ENCODE data around the gene NUP205.

Gene NUP205

DNA sequence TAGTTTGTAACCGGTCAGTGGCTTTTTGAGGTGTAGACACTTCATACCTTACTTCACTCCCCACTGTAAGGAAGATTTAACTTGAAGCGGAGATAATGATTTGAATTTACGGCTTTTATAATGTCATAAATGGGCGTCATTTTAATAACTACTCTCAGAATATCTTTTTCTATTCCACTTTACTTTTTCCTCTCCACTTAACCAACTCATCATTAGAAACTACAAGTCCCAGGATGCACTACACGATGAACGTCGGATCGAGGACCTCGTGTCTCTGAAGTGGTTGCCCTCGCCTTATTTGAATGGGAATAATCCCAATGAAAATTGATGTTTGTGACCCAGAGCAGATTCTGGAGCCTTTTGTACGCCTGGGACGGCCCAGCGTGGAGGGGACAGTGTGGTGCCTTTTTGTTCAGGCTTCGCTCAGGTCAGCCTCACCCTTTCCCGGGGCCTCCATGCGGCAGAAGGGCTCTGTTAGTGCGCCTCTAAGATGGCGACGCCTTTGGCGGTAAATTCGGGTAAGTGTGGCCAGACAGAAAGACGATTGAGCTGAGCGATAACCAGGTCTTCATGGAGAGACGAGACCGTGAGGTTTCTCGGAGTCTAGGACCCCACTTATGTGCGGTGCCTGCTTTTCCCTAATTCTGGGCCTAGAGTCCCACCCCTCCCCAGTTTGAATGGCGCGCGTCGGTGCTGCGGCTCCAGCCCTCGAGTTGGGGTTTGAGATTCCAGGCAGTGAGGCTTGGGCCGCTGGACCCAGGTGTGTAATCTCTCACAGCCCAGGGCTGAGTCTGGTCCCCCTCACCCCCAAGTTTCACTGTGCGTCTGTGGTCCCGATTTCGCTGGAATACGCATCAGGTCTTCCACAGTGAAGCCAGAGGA is at the start of gene NUP205:
NUP205 (plus strand) TSS at position 463 of the 882 bp plus-strand sequence; CDS start at position 491, 28 bp downstream.
- no peaks in the 10 kb centered on the region for H3K27me3 ChIP-seq (ENCODE audit: control insufficient read depth, insufficient read depth, low read length)
- no peaks in the 10 kb centered on the region for H3K36me3 ChIP-seq (ENCODE audit: control insufficient read depth, low read depth, low read length)
- H3K9me3 ChIP-seq (ENCODE audit: control insufficient read depth, low read depth, low read length) = no peaks in the 10 kb centered on the region
- peak within 1 kb of the TSS; percentile 97 for H3K9ac ChIP-seq (ENCODE audit: low read length)
- H3K4me3 ChIP-seq (ENCODE audit: low read length) = peak within 1 kb of the TSS; percentile 92
- peaks cover 11% of the 10 kb centered on the region for H3K4me1 ChIP-seq (ENCODE audit: control insufficient read depth, low read depth, low read length)
- H3K27ac ChIP-seq (ENCODE audit: low read length) = peak within 1 kb of the TSS; percentile 99

DNA sequence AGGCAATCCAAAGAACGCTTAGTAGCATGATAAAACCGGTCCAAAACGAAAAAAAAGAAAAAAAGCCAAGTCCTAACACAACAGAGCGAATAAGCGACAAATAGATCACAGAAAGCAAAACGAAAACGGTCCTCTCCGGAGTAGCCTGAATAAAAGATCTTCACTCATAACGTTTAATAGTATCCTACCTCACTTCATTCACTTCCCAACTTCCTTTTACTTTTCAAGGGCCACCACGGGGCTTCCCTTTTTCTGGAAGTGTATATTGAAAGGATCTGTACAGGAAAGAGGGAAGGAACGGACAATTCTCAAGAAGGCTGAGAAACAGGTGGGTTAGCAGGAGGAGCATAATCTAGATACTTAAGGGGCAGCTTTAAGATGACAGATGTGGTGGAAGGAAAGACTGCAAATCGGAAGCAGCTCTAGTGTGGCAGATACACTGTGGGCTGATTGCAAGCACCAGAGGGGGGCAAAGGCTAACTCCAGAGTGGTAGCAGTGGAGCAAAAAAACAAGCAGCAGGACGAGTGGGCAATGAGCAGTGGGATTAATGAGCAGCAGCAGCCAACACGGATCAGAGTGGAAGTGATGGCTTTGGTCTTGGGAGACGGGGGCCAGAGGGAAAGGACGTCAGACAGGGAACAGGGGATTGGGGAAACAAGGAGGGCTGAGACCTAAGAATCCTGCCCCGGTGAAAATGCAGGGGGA is 48.7 kb upstream of the NUP205 start:
- Histone ChIP-seq H3K27ac (ENCODE audit: low read length) (peak overlapping the region; percentile 88), H3K4me1 (ENCODE audit: control insufficient read depth, low read depth, low read length) (peaks cover 7% of the 10 kb centered on the region)

DNA sequence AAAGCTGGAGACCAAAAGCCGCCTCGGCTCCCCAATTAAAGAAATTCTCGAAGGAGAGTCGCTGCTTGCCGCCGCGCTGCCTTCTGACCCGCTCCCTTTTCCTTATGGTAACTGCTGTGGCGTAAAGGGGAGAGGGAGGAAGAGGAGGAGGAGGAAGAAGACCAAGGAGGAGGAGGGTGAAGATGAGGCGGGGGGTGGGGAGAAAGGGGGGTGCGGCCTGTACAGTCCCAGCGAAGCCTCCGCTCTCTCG is 48.2 kb upstream of the NUP205 start:
- H3K9ac ChIP-seq (ENCODE audit: low read length) = peak overlapping the region; percentile 95
- peaks cover 8% of the 10 kb centered on the region for H3K27me3 ChIP-seq (ENCODE audit: control insufficient read depth, insufficient read depth, low read length)
- peak overlapping the region; percentile 87 for H3K4me3 ChIP-seq (ENCODE audit: low read length)
- peaks cover 7% of the 10 kb centered on the region for H3K4me1 ChIP-seq (ENCODE audit: control insufficient read depth, low read depth, low read length)
- no peaks in the 10 kb centered on the region for H3K36me3 ChIP-seq (ENCODE audit: control insufficient read depth, low read depth, low read length)
- H3K9me3 ChIP-seq (ENCODE audit: control insufficient read depth, low read depth, low read length) = no peaks in the 10 kb centered on the region
- H3K27ac ChIP-seq (ENCODE audit: low read length) = peak overlapping the region; percentile 88

More for the DNA sequence above, 48.7 kb upstream of the NUP205 start:
- peak overlapping the region; percentile 95 for H3K9ac ChIP-seq (ENCODE audit: low read length)
- no peaks in the 10 kb centered on the region for H3K36me3 ChIP-seq (ENCODE audit: control insufficient read depth, low read depth, low read length)
- H3K4me3 ChIP-seq (ENCODE audit: low read length) = peak overlapping the region; percentile 87
- H3K27me3 ChIP-seq (ENCODE audit: control insufficient read depth, insufficient read depth, low read length) = peaks cover 8% of the 10 kb centered on the region
- no peaks in the 10 kb centered on the region for H3K9me3 ChIP-seq (ENCODE audit: control insufficient read depth, low read depth, low read length)

DNA sequence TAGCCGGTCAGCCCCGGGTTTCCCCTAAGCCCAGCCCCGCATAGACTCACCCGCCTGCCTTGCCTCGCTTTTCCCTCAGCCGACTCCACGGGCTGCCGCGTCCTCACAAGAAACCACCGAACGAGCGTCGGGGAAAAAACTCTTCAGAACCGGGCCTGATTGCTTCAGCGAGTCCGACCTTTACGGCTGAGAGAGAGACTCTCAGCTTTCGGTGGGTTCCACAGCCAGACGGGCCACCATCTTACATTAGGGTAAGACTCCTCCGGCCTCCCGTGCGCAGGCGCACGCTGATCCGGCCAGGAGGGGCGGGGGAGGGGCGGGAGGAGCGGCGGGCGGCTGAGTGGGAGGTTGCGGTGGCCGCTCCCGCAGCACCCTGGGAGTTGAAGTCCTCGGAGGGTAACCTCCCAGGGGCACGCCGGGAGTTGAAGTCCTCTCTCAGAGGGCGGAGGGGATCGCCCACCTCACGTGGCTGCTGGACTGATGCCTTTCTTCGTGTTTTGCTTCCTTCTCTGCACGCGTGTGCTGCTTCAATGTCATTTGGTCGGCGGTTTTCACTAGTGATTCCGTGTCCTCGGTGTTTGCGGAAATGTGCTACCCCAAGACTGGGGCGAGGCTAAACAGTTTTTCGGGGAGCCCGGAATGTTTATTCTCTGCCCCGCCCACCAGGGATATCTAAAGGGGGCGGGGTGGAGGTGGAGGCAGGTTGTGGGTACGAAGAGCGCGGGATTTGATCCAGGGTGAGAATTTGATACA is 47.7 kb upstream of the NUP205 start, which contains the start of gene CNOT4:
CNOT4 (minus strand) TSS at position 264 of the 753 bp plus-strand sequence. CDS start 71,771 bp downstream, outside the sequence.
- no peaks in the 10 kb centered on the region for H3K9me3 ChIP-seq (ENCODE audit: control insufficient read depth, low read depth, low read length)
- peak within 1 kb of the TSS; percentile 87 for H3K4me3 ChIP-seq (ENCODE audit: low read length)
- H3K36me3 ChIP-seq (ENCODE audit: control insufficient read depth, low read depth, low read length) = no peaks in the 10 kb centered on the region
- peaks cover 8% of the 10 kb centered on the region for H3K27me3 ChIP-seq (ENCODE audit: control insufficient read depth, insufficient read depth, low read length)
- peak within 1 kb of the TSS; percentile 88 for H3K27ac ChIP-seq (ENCODE audit: low read length)
- peaks cover 7% of the 10 kb centered on the region for H3K4me1 ChIP-seq (ENCODE audit: control insufficient read depth, low read depth, low read length)
- peak within 1 kb of the TSS; percentile 95 for H3K9ac ChIP-seq (ENCODE audit: low read length)

DNA sequence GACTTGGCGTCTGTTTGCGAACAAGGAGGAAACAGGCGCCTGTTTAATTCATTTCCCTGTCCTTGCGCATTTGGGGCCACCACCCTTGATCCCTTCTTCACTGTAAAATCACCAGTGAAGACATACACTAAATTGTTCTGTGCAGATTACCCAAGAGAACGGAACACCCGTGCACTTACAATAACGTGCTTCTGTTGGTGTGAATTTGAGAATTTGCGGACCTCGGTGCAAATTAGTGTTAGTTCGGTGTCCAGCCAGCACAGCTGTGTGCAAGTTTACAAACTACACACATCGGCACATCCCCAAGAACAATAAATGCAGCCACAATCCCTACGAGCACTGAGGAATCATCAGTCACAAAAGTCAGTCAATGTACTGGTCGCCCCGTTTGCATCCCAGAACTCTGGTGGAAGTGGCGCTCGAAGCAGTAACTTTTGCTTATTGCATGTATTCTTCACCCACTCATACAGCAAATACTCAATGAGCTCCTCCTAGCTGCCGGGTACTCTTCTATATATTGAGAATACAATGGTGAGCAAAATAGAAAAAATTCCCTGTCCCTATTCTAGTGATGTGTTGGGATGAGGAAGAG is 47.0 kb upstream of the NUP205 start:
- Histone ChIP-seq H3K9me3 (ENCODE audit: control insufficient read depth, low read depth, low read length) (no peaks in the 10 kb centered on the region), H3K27ac (ENCODE audit: low read length) (no peak overlapping the region), H3K9ac (ENCODE audit: low read length) (peak overlapping the region; percentile 49), H3K4me3 (ENCODE audit: low read length) (peak overlapping the region; percentile 87), H3K27me3 (ENCODE audit: control insufficient read depth, insufficient read depth, low read length) (peaks cover 8% of the 10 kb centered on the region), H3K4me1 (ENCODE audit: control insufficient read depth, low read depth, low read length) (peaks cover 7% of the 10 kb centered on the region), H3K36me3 (ENCODE audit: control insufficient read depth, low read depth, low read length) (no peaks in the 10 kb centered on the region)

GRCh38 chr7:135512135-135512887 is 45.4 kb upstream of the NUP205 start:
- H3K27me3 ChIP-seq (ENCODE audit: control insufficient read depth, insufficient read depth, low read length) = peaks cover 8% of the 10 kb centered on the region
- H3K4me3 ChIP-seq (ENCODE audit: low read length) = no peak overlapping the region
- H3K27ac ChIP-seq (ENCODE audit: low read length) = no peak overlapping the region
- no peaks in the 10 kb centered on the region for H3K36me3 ChIP-seq (ENCODE audit: control insufficient read depth, low read depth, low read length)
- peaks cover 7% of the 10 kb centered on the region for H3K4me1 ChIP-seq (ENCODE audit: control insufficient read depth, low read depth, low read length)
- no peaks in the 10 kb centered on the region for H3K9me3 ChIP-seq (ENCODE audit: control insufficient read depth, low read depth, low read length)
- no peak overlapping the region for H3K9ac ChIP-seq (ENCODE audit: low read length)

GRCh38 chr7:135514856-135515255 is 42.9 kb upstream of the NUP205 start:
- Histone ChIP-seq H3K4me3 (ENCODE audit: low read length) (no peak overlapping the region), H3K27ac (ENCODE audit: low read length) (no peak overlapping the region), H3K4me1 (ENCODE audit: control insufficient read depth, low read depth, low read length) (no peaks in the 10 kb centered on the region), H3K9me3 (ENCODE audit: control insufficient read depth, low read depth, low read length) (no peaks in the 10 kb centered on the region), H3K27me3 (ENCODE audit: control insufficient read depth, insufficient read depth, low read length) (peaks cover 8% of the 10 kb centered on the region), H3K36me3 (ENCODE audit: control insufficient read depth, low read depth, low read length) (no peaks in the 10 kb centered on the region), H3K9ac (ENCODE audit: low read length) (no peak overlapping the region)

GRCh38 chr7:135517060-135517459 is 40.7 kb upstream of the NUP205 start:
- no peaks in the 10 kb centered on the region for H3K4me1 ChIP-seq (ENCODE audit: control insufficient read depth, low read depth, low read length)
- H3K36me3 ChIP-seq (ENCODE audit: control insufficient read depth, low read depth, low read length) = no peaks in the 10 kb centered on the region
- no peaks in the 10 kb centered on the region for H3K27me3 ChIP-seq (ENCODE audit: control insufficient read depth, insufficient read depth, low read length)
- H3K9ac ChIP-seq (ENCODE audit: low read length) = no peak overlapping the region
- no peak overlapping the region for H3K4me3 ChIP-seq (ENCODE audit: low read length)
- H3K9me3 ChIP-seq (ENCODE audit: control insufficient read depth, low read depth, low read length) = no peaks in the 10 kb centered on the region
- H3K27ac ChIP-seq (ENCODE audit: low read length) = no peak overlapping the region

GRCh38 chr7:135518748-135519147 is 39.0 kb upstream of the NUP205 start:
- Histone ChIP-seq H3K4me1 (ENCODE audit: control insufficient read depth, low read depth, low read length) (no peaks in the 10 kb centered on the region), H3K36me3 (ENCODE audit: control insufficient read depth, low read depth, low read length) (no peaks in the 10 kb centered on the region), H3K27ac (ENCODE audit: low read length) (no peak overlapping the region), H3K9me3 (ENCODE audit: control insufficient read depth, low read depth, low read length) (no peaks in the 10 kb centered on the region), H3K27me3 (ENCODE audit: control insufficient read depth, insufficient read depth, low read length) (no peaks in the 10 kb centered on the region), H3K9ac (ENCODE audit: low read length) (no peak overlapping the region), H3K4me3 (ENCODE audit: low read length) (no peak overlapping the region)

DNA sequence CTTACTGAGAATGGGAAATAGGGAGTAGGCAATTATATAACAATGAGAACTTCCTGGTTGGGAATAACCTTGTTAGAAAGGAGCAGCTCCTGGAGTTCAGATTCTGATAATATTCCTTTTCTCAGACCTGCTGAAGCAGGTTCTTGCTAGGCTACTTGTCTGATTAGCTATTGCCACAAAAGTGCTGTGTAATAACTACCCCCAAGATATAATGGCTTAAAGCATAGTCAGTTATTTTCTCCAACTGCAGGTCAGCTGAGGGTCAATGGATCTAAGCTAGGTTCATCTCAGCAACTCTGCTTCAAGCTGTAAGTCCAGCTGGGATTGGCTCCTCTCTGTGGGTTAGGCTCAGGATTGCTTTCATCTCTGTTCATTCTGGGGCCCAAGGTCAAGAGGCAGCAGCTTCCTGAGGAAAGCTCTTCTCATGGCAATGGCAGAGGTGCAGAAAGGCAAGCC is 38.5 kb upstream of the NUP205 start:
- Histone ChIP-seq H3K4me3 (ENCODE audit: low read length) (no peak overlapping the region), H3K9ac (ENCODE audit: low read length) (no peak overlapping the region), H3K27me3 (ENCODE audit: control insufficient read depth, insufficient read depth, low read length) (no peaks in the 10 kb centered on the region), H3K4me1 (ENCODE audit: control insufficient read depth, low read depth, low read length) (no peaks in the 10 kb centered on the region), H3K9me3 (ENCODE audit: control insufficient read depth, low read depth, low read length) (no peaks in the 10 kb centered on the region), H3K36me3 (ENCODE audit: control insufficient read depth, low read depth, low read length) (no peaks in the 10 kb centered on the region), H3K27ac (ENCODE audit: low read length) (no peak overlapping the region)
